Activated CD4-positive, alpha-beta T cell treated with anti-CD3 and anti-CD28 coated beads, Interleukin-2, amount 10 ng/mL, durations not matched to agents 7 days and 5 days (primary cell): ENCODE measurements around the gene ZNF438. TPM values are rescaled to one million over a fixed set of nuclear protein-coding genes. Genes with fewer than 3 reads are reported as not detected.

Experiments
- CTCF ChIA-PET: fragments of 350-600 bp; sonication (Branson Sonifier 250); formaldehyde crosslinking; loops from one replicate; lab custom pipeline; 2021; ENCODE audit warnings: antibody characterized with exemption; lab: Charles Lee
- POLR2A ChIA-PET: fragments of 350-600 bp; sonication (Branson Sonifier 250); formaldehyde crosslinking; loops from one replicate; lab custom pipeline; 2021; ENCODE audit warnings: antibody characterized with exemption; lab: Charles Lee
- DNase-seq: peaks from one replicate; pipeline ENCODE4 v3.0.0-alpha.2; 2020
- H3K27ac Mint-ChIP-seq: one replicate; pipeline ENCODE4 v1.8.0; 2021; ENCODE audit warnings: mild to moderate bottlenecking, moderate library complexity, mixed read lengths
- H3K27me3 Mint-ChIP-seq: one replicate; pipeline ENCODE4 v1.8.0; 2021; ENCODE audit warnings: mixed read lengths
- H3K36me3 Mint-ChIP-seq: one replicate; pipeline ENCODE4 v1.8.0; 2021; ENCODE audit warnings: low read depth, mixed read lengths
- H3K4me1 Mint-ChIP-seq: one replicate; pipeline ENCODE4 v1.8.0; 2021; ENCODE audit warnings: mixed read lengths
- H3K4me3 Mint-ChIP-seq: one replicate; pipeline ENCODE4 v1.8.0; 2021; ENCODE audit warnings: mild to moderate bottlenecking, moderate library complexity, mixed read lengths
- H3K9me3 Mint-ChIP-seq: one replicate; pipeline ENCODE4 v1.8.0; 2021; ENCODE audit warnings: mixed read lengths
- total RNA-seq, 2 experiments: library from RNA; stranded (reverse); gene quantifications; one replicate each; pipeline ENCODE4 v1.2.3, GENCODE V29; 2021

ZNF438 gene
- total RNA-seq, 2 experiments from 2014 or later = 3.1 to 3.8 TPM

DNA sequence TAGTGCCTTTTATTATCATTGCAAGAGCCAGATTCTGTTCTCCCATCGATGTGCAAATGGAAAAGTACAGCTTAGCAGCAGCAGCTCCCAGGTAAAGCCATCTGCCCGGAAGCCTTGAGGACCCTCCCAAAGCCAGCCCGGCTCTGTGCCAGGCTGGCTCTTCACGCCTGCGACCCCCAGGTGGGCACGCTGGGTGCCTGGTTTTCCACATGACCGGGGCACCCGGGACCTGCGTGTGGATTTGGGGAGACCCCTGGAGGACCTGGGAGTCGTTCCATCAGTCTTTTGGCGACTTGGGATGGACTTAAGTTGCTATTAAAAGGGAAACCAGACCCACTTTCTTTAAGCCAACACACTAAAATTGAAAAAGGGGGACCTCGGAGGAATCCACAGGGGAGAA, 196.5 kb downstream of the ZNF438 start:
- Mint-ChIP-seq H3K36me3 (no peaks in the 10 kb centered on the region), H3K4me1 (no peaks in the 10 kb centered on the region), H3K27me3 (no peaks in the 10 kb centered on the region), H3K9me3 (no peaks in the 10 kb centered on the region), H3K27ac (no peak overlapping the region), H3K4me3 (no peak overlapping the region)
- POLR2A ChIA-PET = no interaction called here
- no peak for DNase-seq
- CTCF ChIA-PET = interaction anchor here (1.2 kb wide), 1 partner anchor 10 kb away, joined by 4 read pairs; no protein-coding TSS in a partner anchor

DNA sequence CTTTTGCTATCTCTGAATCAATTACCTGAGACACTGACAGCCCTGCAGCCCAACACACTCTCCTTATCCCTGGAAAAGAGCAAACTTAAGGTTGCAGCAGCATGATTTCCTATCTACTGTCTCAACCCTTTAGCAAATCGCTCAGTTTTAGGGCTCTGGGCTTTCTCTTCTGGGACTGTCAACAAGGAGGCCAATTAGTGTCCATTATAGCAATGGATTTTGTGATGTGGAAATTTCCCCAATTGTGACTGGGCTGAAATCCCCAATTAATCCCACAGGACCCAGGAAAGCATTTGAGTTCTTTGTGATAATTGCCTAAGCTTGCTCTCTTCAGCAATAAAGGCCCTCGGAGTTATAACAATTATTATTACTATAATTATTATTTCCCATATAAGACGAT, 197.0 kb downstream of the ZNF438 start:
- no peak for DNase-seq
- POLR2A ChIA-PET = no interaction called here
- no peak overlapping the region for H3K27ac Mint-ChIP-seq
- no peaks in the 10 kb centered on the region for H3K4me1 Mint-ChIP-seq
- H3K4me3 Mint-ChIP-seq = no peak overlapping the region
- CTCF ChIA-PET = no interaction called here
- H3K27me3 Mint-ChIP-seq = no peaks in the 10 kb centered on the region
- H3K36me3 Mint-ChIP-seq = no peaks in the 10 kb centered on the region
- no peaks in the 10 kb centered on the region for H3K9me3 Mint-ChIP-seq

DNA sequence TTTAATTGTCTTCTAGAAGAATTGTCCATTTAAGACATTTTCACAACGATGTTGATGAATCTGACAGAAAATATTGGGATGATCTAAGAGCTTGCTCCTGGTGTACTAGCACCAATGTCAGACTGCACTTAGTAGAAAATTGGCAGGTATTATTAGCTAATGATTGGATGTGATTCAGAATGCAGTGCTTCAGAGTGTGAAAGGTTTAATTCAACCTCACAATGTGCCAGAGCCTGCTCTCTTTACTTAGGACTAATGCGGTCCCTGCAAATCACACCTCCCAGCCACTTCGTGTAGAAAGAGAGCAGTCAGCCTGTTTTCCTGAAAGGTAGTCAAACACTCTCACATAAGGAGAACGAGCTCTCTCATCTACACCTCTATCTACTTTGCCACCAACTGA, 197.5 kb downstream of the ZNF438 start:
- ChIA-PET CTCF (no interaction called here), POLR2A (no interaction called here)
- H3K9me3 Mint-ChIP-seq = no peaks in the 10 kb centered on the region
- no peak overlapping the region for H3K27ac Mint-ChIP-seq
- DNase-seq = no peak
- no peak overlapping the region for H3K4me3 Mint-ChIP-seq
- no peaks in the 10 kb centered on the region for H3K27me3 Mint-ChIP-seq
- H3K4me1 Mint-ChIP-seq = no peaks in the 10 kb centered on the region
- H3K36me3 Mint-ChIP-seq = no peaks in the 10 kb centered on the region

DNA sequence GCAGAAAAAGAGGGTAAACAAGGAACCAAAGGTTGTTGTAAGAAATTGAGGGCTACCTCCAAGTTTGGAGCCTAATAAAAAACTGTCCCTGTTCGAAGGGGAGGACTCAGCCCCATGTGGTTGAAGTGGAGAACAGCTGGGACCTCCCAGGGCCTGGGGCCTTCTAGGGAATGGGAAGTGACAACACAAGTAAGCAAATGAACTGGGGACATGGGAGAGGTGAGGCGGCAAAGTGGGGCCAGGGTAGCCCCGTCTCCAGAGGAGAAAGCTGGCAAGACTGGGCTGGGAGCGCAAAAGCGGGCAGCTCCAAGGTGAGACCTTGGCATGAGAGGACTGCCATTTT, 198.1 kb downstream of the ZNF438 start:
- Mint-ChIP-seq H3K4me3 (no peak overlapping the region), H3K4me1 (no peaks in the 10 kb centered on the region), H3K9me3 (no peaks in the 10 kb centered on the region), H3K27ac (no peak overlapping the region), H3K36me3 (no peaks in the 10 kb centered on the region), H3K27me3 (no peaks in the 10 kb centered on the region)
- POLR2A ChIA-PET = no interaction called here
- CTCF ChIA-PET = no interaction called here
- no peak for DNase-seq

DNA sequence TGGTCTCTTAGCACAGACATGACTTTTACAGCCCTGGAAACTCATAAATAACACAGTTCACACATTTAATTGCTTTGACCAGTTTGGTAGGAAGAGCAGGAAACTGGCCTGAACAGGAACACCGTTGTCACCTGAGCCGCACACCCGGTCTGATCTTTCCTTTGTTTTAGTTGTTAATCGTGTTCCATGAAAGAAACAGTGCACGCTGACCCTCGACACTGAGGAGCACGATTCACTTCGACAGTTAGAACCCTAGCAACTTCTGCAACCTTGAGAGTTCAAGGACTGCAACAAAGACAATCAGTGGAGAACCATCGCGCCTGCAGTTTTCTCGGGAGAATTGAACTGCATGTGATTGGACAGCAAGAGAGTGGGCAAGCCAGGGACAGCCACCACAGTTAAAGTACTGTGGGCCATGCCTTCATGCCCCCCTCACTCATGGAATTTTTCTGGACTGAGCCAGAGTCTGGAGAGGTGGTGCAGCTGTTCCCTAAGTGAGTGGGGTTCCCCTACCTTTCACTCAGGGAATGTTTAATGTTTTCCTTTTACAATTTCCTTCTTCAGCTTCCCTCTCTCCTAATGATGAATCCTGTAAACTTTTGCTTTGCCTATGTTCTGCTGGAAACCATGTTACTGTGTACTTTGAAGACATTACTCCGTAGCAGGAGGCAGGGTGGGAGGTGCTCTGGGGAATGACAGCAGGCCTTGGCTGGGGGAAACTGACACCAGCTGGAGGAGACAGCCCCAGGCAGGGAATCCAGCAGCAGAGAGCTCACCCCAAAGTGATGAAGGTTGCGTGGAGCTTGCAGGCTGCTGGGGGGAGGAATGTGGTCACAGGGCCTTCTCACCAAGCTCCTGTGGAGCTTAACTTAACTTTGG, 198.7 kb downstream of the ZNF438 start:
- Mint-ChIP-seq H3K4me1 (no peaks in the 10 kb centered on the region), H3K27me3 (no peaks in the 10 kb centered on the region), H3K27ac (no peak overlapping the region), H3K36me3 (no peaks in the 10 kb centered on the region), H3K4me3 (no peak overlapping the region), H3K9me3 (no peaks in the 10 kb centered on the region)
- ChIA-PET CTCF (no interaction called here), POLR2A (no interaction called here)
- DNase-seq = no peak

DNA sequence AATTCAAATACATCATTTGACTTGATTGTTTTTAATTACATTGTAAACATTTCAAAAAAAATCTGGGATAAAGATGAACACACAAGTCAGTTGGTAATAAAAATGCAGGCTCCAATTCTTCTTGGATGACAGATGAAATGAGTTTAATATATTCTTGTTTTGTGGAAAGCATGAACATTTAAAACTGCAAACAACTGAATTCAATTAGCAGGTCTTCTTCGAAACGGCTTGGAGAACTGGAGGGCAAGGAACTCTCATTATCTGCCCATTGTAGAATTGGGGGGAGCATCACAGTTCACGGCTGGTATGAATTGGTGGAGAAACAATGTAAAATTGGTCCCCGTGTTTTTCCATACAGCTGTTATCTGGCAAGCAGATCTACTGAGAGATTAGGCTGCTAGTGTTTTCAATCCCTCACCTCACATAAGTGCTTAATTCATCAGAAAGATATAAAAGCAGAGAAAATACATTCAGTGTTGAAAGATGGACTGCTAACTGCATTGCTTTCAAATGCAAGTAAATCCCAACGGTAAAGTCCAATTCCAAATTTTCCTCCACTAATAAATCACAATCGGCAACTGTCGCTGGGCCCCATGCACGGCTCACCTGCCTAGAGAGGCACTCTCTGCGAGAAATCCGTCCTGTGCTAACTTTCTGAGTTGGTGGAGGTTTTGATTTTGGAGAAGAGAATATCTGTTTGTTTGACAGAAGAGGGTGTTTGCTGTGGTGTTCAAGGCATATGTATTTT, 199.5 kb downstream of the ZNF438 start:
- Mint-ChIP-seq H3K9me3 (no peaks in the 10 kb centered on the region), H3K4me1 (no peaks in the 10 kb centered on the region), H3K27me3 (no peaks in the 10 kb centered on the region), H3K4me3 (no peak overlapping the region), H3K27ac (no peak overlapping the region), H3K36me3 (no peaks in the 10 kb centered on the region)
- CTCF ChIA-PET = no interaction called here
- POLR2A ChIA-PET = no interaction called here
- no peak for DNase-seq

DNA sequence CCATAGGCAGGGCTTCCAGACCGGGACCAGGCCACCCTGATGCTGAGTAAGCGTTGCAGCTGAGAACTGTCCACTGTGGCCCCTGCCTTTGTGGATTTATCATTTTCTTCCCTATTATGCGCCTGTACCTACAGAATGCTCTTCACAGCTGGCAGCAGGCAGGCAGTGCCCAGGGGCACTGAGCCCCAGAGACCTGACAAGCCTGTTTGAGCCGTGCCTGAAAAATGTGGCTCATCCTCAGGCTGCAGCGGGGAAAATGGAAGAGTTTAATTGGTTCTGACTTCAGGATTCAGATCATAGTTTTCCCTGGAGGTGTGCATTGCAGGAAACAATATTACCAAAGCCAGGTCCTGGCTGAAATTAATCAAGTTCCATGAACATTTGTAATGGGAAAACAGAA, 200.2 kb downstream of the ZNF438 start:
- H3K36me3 Mint-ChIP-seq = no peaks in the 10 kb centered on the region
- CTCF ChIA-PET = no interaction called here
- no peak overlapping the region for H3K4me3 Mint-ChIP-seq
- H3K27ac Mint-ChIP-seq = no peak overlapping the region
- H3K27me3 Mint-ChIP-seq = no peaks in the 10 kb centered on the region
- POLR2A ChIA-PET = no interaction called here
- H3K9me3 Mint-ChIP-seq = no peaks in the 10 kb centered on the region
- H3K4me1 Mint-ChIP-seq = no peaks in the 10 kb centered on the region
- DNase-seq = no peak

DNA sequence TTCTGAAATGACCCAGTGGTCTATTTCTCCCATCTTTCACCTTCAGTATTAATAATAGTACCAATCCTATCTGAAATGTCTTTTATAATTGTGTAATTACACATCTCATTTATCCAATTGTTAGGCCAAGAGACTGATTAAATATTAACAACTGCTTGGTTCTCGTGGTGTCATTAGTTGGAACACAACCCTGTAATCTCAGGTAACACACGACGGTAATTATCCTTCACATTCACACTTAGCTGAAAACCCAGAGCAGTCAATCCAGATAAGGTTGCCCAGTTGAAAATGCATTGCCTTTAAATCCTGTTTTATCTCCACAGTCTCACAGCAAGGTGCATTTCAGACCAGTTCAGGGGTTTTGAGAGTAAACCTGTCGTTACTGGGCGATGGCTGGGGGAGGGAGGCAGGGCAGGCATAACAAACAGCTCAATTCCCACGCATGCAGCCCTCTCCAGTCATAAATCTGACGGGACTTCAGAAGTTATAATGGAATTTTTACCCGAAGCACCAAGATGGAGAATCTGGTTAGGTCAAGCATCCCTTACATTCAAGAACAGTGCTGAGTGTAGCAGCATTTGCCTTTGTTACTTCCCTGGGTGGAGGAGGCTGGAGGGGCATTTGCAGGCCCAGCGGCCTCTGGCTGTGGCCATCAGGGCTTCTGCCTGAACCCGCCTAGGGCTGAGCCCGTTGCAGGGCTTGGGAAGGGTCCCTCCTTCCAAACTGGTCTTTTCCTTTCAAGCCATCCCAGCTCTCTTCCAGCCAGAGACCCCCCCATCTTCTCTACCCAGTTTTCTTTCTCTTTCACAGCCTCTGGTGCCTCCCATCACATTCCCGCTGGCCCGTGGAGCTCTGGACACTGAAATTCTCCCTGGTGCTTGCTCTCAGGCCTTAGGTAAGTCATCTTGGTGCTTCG, 201.1 kb downstream of the ZNF438 start:
- H3K4me3 Mint-ChIP-seq = no peak overlapping the region
- DNase-seq = no peak
- no peak overlapping the region for H3K27ac Mint-ChIP-seq
- POLR2A ChIA-PET = interaction anchor here (0.6 kb wide), 1 partner anchor 426 kb away, joined by 4 read pairs; no protein-coding TSS in a partner anchor
- H3K4me1 Mint-ChIP-seq = no peaks in the 10 kb centered on the region
- CTCF ChIA-PET = interaction anchor here (0.6 kb wide), 1 partner anchor 49 kb away, joined by 4 read pairs; no protein-coding TSS in a partner anchor
- no peaks in the 10 kb centered on the region for H3K9me3 Mint-ChIP-seq
- H3K36me3 Mint-ChIP-seq = no peaks in the 10 kb centered on the region
- H3K27me3 Mint-ChIP-seq = no peaks in the 10 kb centered on the region

DNA sequence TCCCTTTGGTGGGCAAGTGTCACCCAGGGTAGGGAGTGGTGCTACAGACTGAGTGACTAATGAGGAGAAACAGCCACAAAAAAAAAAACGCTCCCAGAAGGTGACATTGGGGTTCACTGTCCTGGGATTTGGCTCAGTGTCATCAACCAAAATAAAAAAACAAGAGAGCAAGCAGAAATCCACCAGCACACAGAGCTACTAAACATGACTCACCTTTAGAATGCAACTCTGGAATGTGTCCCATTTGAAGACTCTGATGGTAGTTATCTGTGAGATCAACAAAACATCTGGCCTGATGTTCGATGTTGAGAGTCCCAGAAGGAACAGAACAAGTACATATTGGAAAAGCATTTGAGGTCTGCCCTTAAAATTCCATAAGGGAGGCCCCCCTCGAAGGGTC, 201.8 kb downstream of the ZNF438 start:
- H3K36me3 Mint-ChIP-seq = no peaks in the 10 kb centered on the region
- POLR2A ChIA-PET = no interaction called here
- no peaks in the 10 kb centered on the region for H3K4me1 Mint-ChIP-seq
- H3K4me3 Mint-ChIP-seq = no peak overlapping the region
- CTCF ChIA-PET = interaction anchor here (0.6 kb wide), 1 partner anchor 49 kb away, joined by 4 read pairs; no protein-coding TSS in a partner anchor
- no peak for DNase-seq
- no peaks in the 10 kb centered on the region for H3K9me3 Mint-ChIP-seq
- no peak overlapping the region for H3K27ac Mint-ChIP-seq
- no peaks in the 10 kb centered on the region for H3K27me3 Mint-ChIP-seq

DNA sequence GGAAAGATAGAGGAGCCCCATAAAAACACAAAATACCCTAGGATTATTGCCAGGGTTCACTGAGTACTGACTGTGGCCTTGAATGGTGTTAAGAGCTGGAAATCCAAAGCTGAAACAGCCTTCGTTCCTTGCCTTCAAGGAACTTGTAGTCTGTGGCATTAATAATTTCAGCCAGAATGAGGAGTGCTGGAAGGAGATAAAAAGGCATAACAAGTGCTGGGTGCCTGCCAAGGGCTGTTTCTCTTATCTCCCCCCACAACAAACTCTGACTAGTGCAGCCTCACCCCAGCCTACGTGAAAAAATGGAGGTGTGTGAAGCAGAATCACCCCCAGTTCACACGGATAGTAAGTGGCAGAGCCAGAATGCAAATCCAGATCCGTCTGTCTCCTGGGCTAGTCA, 203.0 kb downstream of the ZNF438 start:
- CTCF ChIA-PET = interaction anchor here (0.7 kb wide), 1 partner anchor 158 kb away, joined by 4 read pairs; no protein-coding TSS in a partner anchor
- POLR2A ChIA-PET = no interaction called here
- no peaks in the 10 kb centered on the region for H3K9me3 Mint-ChIP-seq
- no peak for DNase-seq
- no peaks in the 10 kb centered on the region for H3K27me3 Mint-ChIP-seq
- no peak overlapping the region for H3K4me3 Mint-ChIP-seq
- no peaks in the 10 kb centered on the region for H3K36me3 Mint-ChIP-seq
- no peaks in the 10 kb centered on the region for H3K4me1 Mint-ChIP-seq
- H3K27ac Mint-ChIP-seq = no peak overlapping the region

DNA sequence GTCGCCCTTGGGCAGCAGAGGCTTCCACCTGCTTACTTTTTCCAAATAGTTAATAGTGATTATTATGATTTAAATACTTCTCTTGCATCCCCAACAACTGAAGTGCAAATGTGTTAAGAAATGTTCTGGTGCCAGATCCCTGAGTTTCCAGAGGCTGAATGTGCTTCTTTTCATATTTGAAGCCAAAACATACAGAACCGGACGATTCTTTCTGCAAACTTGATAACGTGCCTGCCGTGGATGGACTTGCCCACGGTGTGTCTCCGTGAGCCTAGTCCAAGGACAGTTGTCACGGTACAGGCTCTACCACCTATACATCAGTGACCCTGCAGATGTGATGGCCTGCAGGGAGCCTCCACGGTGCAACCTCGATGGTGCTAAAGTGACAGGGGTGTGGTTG, 203.5 kb downstream of the ZNF438 start:
- CTCF ChIA-PET = no interaction called here
- POLR2A ChIA-PET = no interaction called here
- Mint-ChIP-seq H3K4me1 (no peaks in the 10 kb centered on the region), H3K36me3 (no peaks in the 10 kb centered on the region), H3K4me3 (no peak overlapping the region), H3K9me3 (no peaks in the 10 kb centered on the region), H3K27me3 (no peaks in the 10 kb centered on the region), H3K27ac (no peak overlapping the region)
- DNase-seq = no peak

DNA sequence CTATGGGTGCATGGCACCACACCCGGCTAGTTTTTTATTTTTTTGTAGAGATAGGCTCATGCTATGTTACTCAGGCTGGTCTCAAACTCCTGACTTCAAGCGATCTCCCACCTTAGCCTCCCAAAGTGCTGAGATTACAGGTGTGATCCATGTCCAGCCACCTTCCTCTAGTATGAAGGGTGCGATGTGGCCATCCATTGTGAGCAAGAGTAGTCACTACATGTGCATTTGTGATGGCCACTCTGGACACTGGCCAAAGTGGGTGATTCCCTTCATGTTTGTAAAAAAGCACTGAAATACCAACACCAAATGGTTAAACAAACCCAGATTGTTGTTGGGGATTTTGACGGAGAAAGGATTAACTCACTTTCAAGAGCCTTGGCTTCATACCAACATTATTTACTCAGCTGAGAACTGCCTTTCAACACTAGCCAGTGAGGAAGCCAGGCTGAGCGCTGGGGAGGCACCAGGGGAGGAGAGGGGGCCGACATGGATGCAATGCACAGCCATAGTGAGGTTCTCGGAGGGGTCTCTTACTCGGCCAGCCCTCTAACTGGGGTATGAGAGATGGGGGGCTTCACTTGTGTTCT, 204.0 kb downstream of the ZNF438 start:
- ChIA-PET CTCF (interaction anchor here (1.4 to 1.7 kb wide), 2 partner anchors 9 to 17 kb away, joined by 4 to 6 read pairs; no protein-coding TSS in a partner anchor), POLR2A (no interaction called here)
- H3K4me3 Mint-ChIP-seq = no peak overlapping the region
- H3K4me1 Mint-ChIP-seq = no peaks in the 10 kb centered on the region
- H3K9me3 Mint-ChIP-seq = no peaks in the 10 kb centered on the region
- no peak for DNase-seq
- no peak overlapping the region for H3K27ac Mint-ChIP-seq
- no peaks in the 10 kb centered on the region for H3K27me3 Mint-ChIP-seq
- no peaks in the 10 kb centered on the region for H3K36me3 Mint-ChIP-seq
